GM13977 (cell line): Measurements from ENCODE around the gene MAOA.
"Not testable (repeated sequence)": the region's sequence is repeated elsewhere in the genome, so short reads cannot be mapped to it uniquely, and the experiment has no call there.

Experiments used
- DNase-seq: peaks from one replicate; pipeline ENCODE4 v3.0.0; 2012; ENCODE audit warnings: low spot score
- CTCF ChIP-seq: IDR thresholded peaks from 2 replicates; pipeline ENCODE4 v1.5.1; 2012; ENCODE audit warnings: mild to moderate bottlenecking, control low read depth; ENCODE audit not compliant: insufficient read depth; ENCODE audit errors: extremely low read depth, missing control alignments
- in situ Hi-C: fragments of 300-500 bp; cut with MboI; formaldehyde crosslinking; loops from one replicate; pipeline ENCODE4 v1.12.0; 2022; ENCODE audit warnings: low sequenced_read_pairs, low pct_unique_long_range_greater_than_20kb, mixed read lengths, inconsistent platforms; ENCODE audit not compliant: unreplicated experiment

The MAOA gene

GRCh38 chrX:43656005-43656494 is at the start of gene MAOA:
TSS of gene MAOA (plus strand) at chrX:43656299. CDS start at chrX:43656342, 43 bp downstream.
- in situ Hi-C loops: no loop called here
- DNase-seq: no peak
- no peak for TF ChIP-seq CTCF

GRCh38 chrX:43612400-43612799 is 43.7 kb upstream of the MAOA start:
- no peak for DNase-seq
- no peak for TF ChIP-seq CTCF
- in situ Hi-C loops: no loop called here

GRCh38 chrX:43615660-43616059 is 40.4 kb upstream of the MAOA start:
- in situ Hi-C loops: no loop called here
- no peak for TF ChIP-seq CTCF

DNA sequence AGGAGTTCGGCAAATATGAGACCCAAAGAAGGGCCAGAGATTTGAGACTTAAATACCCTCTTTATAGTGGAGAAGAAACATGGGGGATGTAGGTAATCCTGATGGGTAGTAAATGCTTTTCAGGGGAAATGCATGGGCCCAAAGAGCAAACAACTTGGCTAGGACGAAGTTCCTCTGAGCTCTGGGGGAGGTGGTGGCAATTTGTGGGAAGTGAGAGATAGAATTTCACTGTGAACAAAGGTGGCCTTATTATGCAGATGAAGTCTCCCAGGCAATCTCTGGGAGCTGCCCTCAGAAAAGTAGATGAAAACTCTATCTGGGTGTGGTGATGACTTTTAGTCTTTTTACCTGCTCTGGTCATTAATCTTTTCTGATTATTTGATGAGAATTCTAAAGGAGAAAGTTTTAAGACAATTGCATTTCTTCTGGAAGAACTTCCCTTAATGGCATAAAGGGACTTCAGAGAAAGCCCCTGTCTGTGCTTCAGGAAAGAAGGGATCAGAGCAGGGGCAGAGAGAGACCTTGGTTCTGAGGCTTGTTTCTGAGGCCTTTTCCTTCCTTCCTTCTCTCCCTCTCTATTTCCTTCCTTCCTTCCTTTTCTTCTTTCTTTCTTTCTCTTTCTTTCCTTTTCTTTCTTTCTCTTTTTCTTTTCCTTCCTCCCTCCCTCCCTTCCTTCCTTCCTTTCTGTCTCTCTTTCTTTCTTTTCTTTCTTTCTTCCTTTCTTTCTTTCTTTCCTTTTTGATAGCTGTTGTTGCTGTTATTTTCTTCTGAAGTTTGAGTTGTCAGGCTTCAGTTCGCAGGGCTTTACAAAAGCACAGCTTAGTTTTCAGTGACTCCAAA is 37.5 kb upstream of the MAOA start:
- in situ Hi-C loops: no loop called here
- no peak for TF ChIP-seq CTCF
- DNase-seq: no peak

More at GRCh38 chrX:43615660-43616059, 40.4 kb upstream of the MAOA start:
- no peak for DNase-seq

- DNase-seq, in situ Hi-C loops: not testable (repeated sequence)
Observed at GRCh38 chrX:43619861-43620260, 36.2 kb upstream of the MAOA start.

- in situ Hi-C loops: no loop called here
- no peak for TF ChIP-seq CTCF
Observed at GRCh38 chrX:43627147-43627546, 29.0 kb upstream of the MAOA start.

DNA sequence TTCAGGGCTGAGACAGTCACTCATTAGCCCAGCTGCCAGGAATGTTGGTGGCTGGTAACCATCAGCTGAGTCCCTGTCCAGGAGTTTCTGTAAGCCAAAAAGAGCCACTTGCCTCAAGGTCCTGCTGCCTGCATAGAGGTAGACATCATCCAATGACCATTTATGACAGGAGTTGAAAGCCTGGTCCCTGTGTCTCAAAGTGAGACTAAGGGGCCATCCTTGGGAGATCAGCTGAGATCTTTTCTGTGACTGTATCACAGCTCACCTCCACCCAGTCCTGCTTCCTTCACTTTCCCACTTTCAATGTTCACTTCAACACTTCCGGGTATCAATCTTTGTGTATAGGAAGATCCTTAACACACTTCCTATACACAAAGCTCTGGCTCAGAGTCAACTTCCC is 28.4 kb upstream of the MAOA start:
- TF ChIP-seq CTCF: no peak
- in situ Hi-C loops: no loop called here
- no peak for DNase-seq

More at GRCh38 chrX:43627147-43627546, 29.0 kb upstream of the MAOA start:
- DNase-seq: no peak
